ENCODE results near the gene ADAP1.
"Not testable (repeated sequence)": the region's sequence is repeated elsewhere in the genome, so short reads cannot be mapped to it uniquely, and the experiment has no call there.

DNA sequence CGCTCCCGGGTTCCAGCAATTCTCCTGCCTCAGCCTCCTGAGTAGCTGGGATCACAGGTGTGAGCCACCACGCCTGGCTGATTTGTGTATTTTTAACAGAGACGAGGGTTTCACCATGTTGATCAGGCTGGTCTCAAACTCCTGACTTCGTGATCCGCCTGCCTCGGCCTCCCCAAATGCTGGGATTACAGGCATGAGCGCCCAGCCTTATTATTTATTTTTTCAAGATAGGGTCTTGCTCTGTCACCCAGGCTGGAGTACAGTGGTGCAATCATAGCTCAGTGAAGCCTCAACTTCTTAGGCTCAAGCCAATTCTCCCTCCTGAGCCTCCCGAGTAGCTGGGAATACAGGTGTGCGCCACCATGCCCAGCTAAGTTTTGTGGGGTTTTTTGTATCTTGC, 5.3 kb upstream of the ADAP1 start:
- TF ChIP-seq, protein P1, sequence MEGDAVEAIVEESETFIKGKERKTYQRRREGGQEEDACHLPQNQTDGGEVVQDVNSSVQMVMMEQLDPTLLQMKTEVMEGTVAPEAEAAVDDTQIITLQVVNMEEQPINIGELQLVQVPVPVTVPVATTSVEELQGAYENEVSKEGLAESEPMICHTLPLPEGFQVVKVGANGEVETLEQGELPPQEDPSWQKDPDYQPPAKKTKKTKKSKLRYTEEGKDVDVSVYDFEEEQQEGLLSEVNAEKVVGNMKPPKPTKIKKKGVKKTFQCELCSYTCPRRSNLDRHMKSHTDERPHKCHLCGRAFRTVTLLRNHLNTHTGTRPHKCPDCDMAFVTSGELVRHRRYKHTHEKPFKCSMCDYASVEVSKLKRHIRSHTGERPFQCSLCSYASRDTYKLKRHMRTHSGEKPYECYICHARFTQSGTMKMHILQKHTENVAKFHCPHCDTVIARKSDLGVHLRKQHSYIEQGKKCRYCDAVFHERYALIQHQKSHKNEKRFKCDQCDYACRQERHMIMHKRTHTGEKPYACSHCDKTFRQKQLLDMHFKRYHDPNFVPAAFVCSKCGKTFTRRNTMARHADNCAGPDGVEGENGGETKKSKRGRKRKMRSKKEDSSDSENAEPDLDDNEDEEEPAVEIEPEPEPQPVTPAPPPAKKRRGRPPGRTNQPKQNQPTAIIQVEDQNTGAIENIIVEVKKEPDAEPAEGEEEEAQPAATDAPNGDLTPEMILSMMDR (conservative IDR thresholded peaks at IDR 0.05; ENCODE audit: low read length): not testable (repeated sequence)
- TF ChIP-seq EZH2phosphoT487 (IDR thresholded peaks at IDR 0.05; ENCODE audit: borderline replicate concordance): not testable (repeated sequence)

All from Loucy (cell line).